ENCODE data around the gene SLC30A7.

DNA sequence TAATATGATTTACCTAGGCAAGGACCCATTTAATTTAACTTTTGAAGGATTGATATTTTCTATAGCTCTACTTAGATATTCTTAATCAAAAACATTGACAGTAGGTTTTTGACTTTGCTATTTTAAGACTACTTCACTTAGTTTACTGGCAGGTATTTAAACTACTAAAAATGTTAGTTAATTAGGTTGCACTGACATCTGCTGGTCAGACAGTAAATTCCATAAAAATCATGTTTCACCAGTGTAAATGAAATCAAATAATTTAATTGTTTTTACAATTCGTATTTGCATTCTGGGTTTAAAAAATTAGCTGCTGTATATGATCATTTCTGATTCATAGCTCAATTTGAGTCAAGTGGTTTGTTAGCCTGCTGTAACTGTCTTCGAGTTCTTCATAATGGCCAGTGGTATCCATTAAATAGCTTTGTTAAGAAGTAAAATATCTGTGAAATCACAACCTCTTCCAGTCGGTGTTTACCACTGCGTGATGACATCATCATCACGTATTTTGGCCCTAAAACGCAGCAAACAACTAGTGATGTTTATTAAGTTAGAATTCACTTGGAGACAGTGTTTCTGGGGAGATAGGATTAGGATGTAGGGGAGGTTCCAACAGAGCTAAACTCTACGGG is 27.4 kb upstream of the SLC30A7 start:
- TF ChIP-seq, protein P1, sequence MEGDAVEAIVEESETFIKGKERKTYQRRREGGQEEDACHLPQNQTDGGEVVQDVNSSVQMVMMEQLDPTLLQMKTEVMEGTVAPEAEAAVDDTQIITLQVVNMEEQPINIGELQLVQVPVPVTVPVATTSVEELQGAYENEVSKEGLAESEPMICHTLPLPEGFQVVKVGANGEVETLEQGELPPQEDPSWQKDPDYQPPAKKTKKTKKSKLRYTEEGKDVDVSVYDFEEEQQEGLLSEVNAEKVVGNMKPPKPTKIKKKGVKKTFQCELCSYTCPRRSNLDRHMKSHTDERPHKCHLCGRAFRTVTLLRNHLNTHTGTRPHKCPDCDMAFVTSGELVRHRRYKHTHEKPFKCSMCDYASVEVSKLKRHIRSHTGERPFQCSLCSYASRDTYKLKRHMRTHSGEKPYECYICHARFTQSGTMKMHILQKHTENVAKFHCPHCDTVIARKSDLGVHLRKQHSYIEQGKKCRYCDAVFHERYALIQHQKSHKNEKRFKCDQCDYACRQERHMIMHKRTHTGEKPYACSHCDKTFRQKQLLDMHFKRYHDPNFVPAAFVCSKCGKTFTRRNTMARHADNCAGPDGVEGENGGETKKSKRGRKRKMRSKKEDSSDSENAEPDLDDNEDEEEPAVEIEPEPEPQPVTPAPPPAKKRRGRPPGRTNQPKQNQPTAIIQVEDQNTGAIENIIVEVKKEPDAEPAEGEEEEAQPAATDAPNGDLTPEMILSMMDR (IDR thresholded peaks at IDR 0.05; ENCODE audit: low read length): peak; percentile 40
- no peak for TF ChIP-seq EZH2phosphoT487 (IDR thresholded peaks at IDR 0.05; ENCODE audit: low read length)
- no peak for TF ChIP-seq EZH2 (optimal IDR thresholded peaks at IDR 0.05; ENCODE audit: low read depth, low read length)

Data from MM.1S (cell line).